HCT116 (cell line): ENCODE results near the gene GRIK2. TPM values are rescaled to one million over a fixed set of nuclear protein-coding genes. Genes with fewer than 3 reads are reported as not detected.

Experiments used
- ATAC-seq: fragments of 200-7000 bp; cut with Tn5 transposase; 2 replicates; pipeline ENCODE4 v1.9.1; 2020; ENCODE audit warnings: mild to moderate bottlenecking, moderate library complexity
- BruUV-seq: library from RNA; stranded (reverse); fragments of 400-500 nt; replicated peaks from 2 replicates; lab custom pipeline; 2021; lab: Mats Ljungman, UMichigan
- CTCF ChIA-PET: fragments of 300-600 bp; sonication (Branson Sonifier 250); formaldehyde crosslinking; loops from one replicate; lab custom pipeline; 2021; ENCODE audit warnings: antibody characterized with exemption; lab: Charles Lee
- POLR2A ChIA-PET: fragments of 300-600, 350-600 bp; sonication (Branson Sonifier 250); formaldehyde crosslinking; loops from one replicate; lab custom pipeline; 2021; ENCODE audit warnings: antibody characterized with exemption; lab: Charles Lee
- RAD21 ChIA-PET, 2 experiments: fragments of 300-600 bp; sonication (Branson Sonifier 250); formaldehyde crosslinking; loops; one replicate each; lab custom pipeline; 2023; ENCODE audit warnings: low total read pairs in 2 of 2; ENCODE audit not compliant: uncharacterized antibody in 2 of 2, unreplicated experiment in 2 of 2, low non-redundant PET in 1 of 2; lab: Charles Lee
- DNase-seq: peaks from one replicate; pipeline ENCODE4 v3.0.0-alpha.2; 2010; ENCODE audit warnings: low read depth, low spot score
- H2AFZ ChIP-seq: fragments of 200-600 bp; shearing (Covaris generic), sonication (generic); 2 replicates; pipeline ENCODE4 v1.6.1; 2017; ENCODE audit warnings: low read depth, mixed run types, mixed read lengths, antibody characterized with exemption, low read length; ENCODE audit not compliant: poor library complexity, severe bottlenecking
- H3K27ac ChIP-seq: 2 replicates; pipeline ENCODE4 v1.5.1; 2012; ENCODE audit warnings: low read depth, low read length
- H3K27me3 ChIP-seq: fragments of 200-600 bp; sonication (generic); 2 replicates; pipeline ENCODE4 v1.6.1; 2016; ENCODE audit warnings: mixed run types, low read length, mixed read lengths; ENCODE audit not compliant: insufficient read depth
- H3K36me3 ChIP-seq, 2 experiments: fragments of 200-500 bp in 1 of 2; fragments of 200-600 bp in 1 of 2; sonication (Bioruptor generic) in 1 of 2; sonication (generic) in 1 of 2; 2 replicates each; pipeline versions ENCODE4 v1.5.1 to v1.6.1; 2014 to 2016; ENCODE audit warnings: low read length in 2 of 2, inconsistent platforms in 1 of 2, mixed read lengths in 1 of 2, mixed run types in 1 of 2; ENCODE audit not compliant: insufficient read depth in 2 of 2, control insufficient read depth in 1 of 2
- H3K4me1 ChIP-seq, 2 experiments: fragments of 200-600 bp in 1 of 2; sonication (generic) in 1 of 2; 2 replicates each; pipeline versions ENCODE4 v1.5.1 to v1.6.1; 2012 to 2017; ENCODE audit warnings: low read length in 2 of 2, inconsistent platforms in 1 of 2, mild to moderate bottlenecking in 1 of 2, mixed read lengths in 1 of 2, mixed run types in 1 of 2, moderate library complexity in 1 of 2; ENCODE audit not compliant: insufficient read depth in 2 of 2, control insufficient read depth in 1 of 2
- H3K4me2 ChIP-seq: fragments of 200-600 bp; sonication (generic); 2 replicates; pipeline ENCODE4 v1.6.1; 2017; ENCODE audit warnings: mixed run types, low read length, mixed read lengths
- H3K4me3 ChIP-seq, 2 experiments: fragments of 200-600 bp in 1 of 2; sonication (generic) in 1 of 2; replicated peaks in 1 of 2; 2 replicates each; pipeline ENCODE4 v1.5.1; 2011 to 2016; ENCODE audit warnings: low read length in 2 of 2, control low read depth in 1 of 2, low read depth in 1 of 2, mild to moderate bottlenecking in 1 of 2, mixed read lengths in 1 of 2, mixed run types in 1 of 2
- H3K79me2 ChIP-seq: fragments of 200-600 bp; sonication (generic); 2 replicates; pipeline ENCODE4 v1.6.1; 2017; ENCODE audit warnings: mild to moderate bottlenecking, mixed run types, low read length, moderate library complexity, mixed read lengths; ENCODE audit not compliant: insufficient read depth
- H3K9ac ChIP-seq: fragments of 200-600 bp; sonication (generic); 2 replicates; pipeline ENCODE4 v1.6.1; 2016; ENCODE audit warnings: low read length, mixed read lengths
- H3K9me2 ChIP-seq: fragments of 200-600 bp; sonication (generic), shearing (Covaris generic); 2 replicates; pipeline ENCODE4 v1.6.1; 2017; ENCODE audit warnings: mixed run types, mild to moderate bottlenecking, moderate library complexity; ENCODE audit not compliant: insufficient read depth
- H3K9me3 ChIP-seq, 2 experiments: fragments of 200-500 bp in 1 of 2; fragments of 200-600 bp in 1 of 2; sonication (Bioruptor generic) in 1 of 2; sonication (generic) in 1 of 2; 2 replicates each; pipeline ENCODE4 v1.6.1; 2014 to 2017; ENCODE audit warnings: low read length in 2 of 2, mixed read lengths in 2 of 2, inconsistent platforms in 1 of 2, low read depth in 1 of 2, mild to moderate bottlenecking in 1 of 2, mixed run types in 1 of 2, moderate library complexity in 1 of 2; ENCODE audit not compliant: control insufficient read depth in 1 of 2, insufficient read depth in 1 of 2
- H4K20me1 ChIP-seq: fragments of 200-600 bp; sonication (generic), shearing (Covaris generic); 2 replicates; pipeline ENCODE4 v1.6.1; 2017; ENCODE audit warnings: mixed run types, mild to moderate bottlenecking, moderate library complexity; ENCODE audit not compliant: insufficient read depth
- CBX3 ChIP-seq: IDR thresholded peaks from 2 replicates; pipeline ENCODE4 v1.6.1; 2012; ENCODE audit warnings: low read depth
- EZH2 ChIP-seq: fragments of 200-600 bp; sonication (generic); IDR thresholded peaks from 2 replicates; pipeline ENCODE4 v1.6.1; 2017; ENCODE audit warnings: antibody characterized with exemption, mixed run types
- EZH2phosphoT487 ChIP-seq: fragments of 200-600 bp; IDR thresholded peaks from 2 replicates; pipeline ENCODE4 v1.6.1; 2018; ENCODE audit warnings: antibody characterized with exemption, borderline replicate concordance
- JUND ChIP-seq: IDR thresholded peaks from 2 replicates; pipeline ENCODE4 v1.6.1; 2012
- POLR2A ChIP-seq: IDR thresholded peaks from 2 replicates; pipeline ENCODE4 v1.7.0; 2011; ENCODE audit warnings: borderline replicate concordance; ENCODE audit not compliant: insufficient read depth, insufficient read length; ENCODE audit errors: extremely low read depth
- POLR2AphosphoS5 ChIP-seq: IDR thresholded peaks from 2 replicates; pipeline ENCODE4 v1.6.1; 2011; ENCODE audit warnings: mild to moderate bottlenecking, low read depth, low read length, moderate library complexity
- RAD21 ChIP-seq: IDR thresholded peaks from 2 replicates; pipeline ENCODE4 v1.6.1; 2012; ENCODE audit warnings: low read depth, mild to moderate bottlenecking
- TCF7L2 ChIP-seq: IDR thresholded peaks from 2 replicates; pipeline ENCODE4 v1.7.0; 2011; ENCODE audit warnings: borderline replicate concordance, inconsistent platforms; ENCODE audit not compliant: insufficient read depth, insufficient read length; ENCODE audit errors: extremely low read depth
- ZNF274 ChIP-seq: fragments of 200-500 bp; sonication (Bioruptor generic); IDR thresholded peaks from 2 replicates; pipeline ENCODE4 v1.6.1; 2014; ENCODE audit warnings: mild to moderate bottlenecking, low read depth, low read length, inconsistent platforms
- intact Hi-C: fragments of 100-400 bp; cut with micrococcal nuclease; formaldehyde crosslinking; loops from 2 replicates; pipeline ENCODE4 v1.10.0; 2022
- total RNA-seq: library from RNA; stranded (reverse); gene quantifications from one replicate; pipeline ENCODE4 v1.2.1, GENCODE V29; 2021; ENCODE audit not compliant: unreplicated experiment
- TF ChIP-seq, protein P1 (sequence below): IDR thresholded peaks from 2 replicates; pipeline ENCODE4 v1.6.1; 2012; ENCODE audit warnings: low read depth

Gene GRIK2
- total RNA-seq, 1 experiment from 2014 or later: 0.64 TPM

DNA sequence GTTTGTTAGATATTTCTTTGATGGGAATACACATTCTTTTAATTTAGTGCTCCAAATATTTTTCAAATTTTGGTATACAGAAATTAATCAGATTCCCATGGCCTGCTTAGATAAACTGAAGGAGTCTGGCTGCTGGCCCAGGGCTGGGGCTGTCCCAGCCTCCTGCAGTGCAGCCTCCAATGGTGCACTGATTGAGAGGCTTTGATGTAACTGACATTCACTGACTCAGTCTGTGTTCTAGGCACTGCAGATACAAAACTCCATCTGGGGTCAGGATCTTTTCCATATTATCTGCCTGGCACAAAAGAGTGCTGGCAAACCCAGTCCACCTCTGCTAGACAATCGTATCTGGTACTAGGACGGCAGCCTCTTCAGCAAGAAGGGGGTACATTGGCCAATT lies 64.8 kb downstream of the GRIK2 start:
- Histone ChIP-seq H2AFZ (no peak overlapping the region), H3K9ac (no peak overlapping the region), H3K36me3 (no peaks in the 10 kb centered on the region), H3K4me1 (no peaks in the 10 kb centered on the region), H3K27ac (no peak overlapping the region), H3K4me3 (no peak overlapping the region), H3K9me3 (no peaks in the 10 kb centered on the region), H3K4me2 (no peak overlapping the region), H3K79me2 (no peaks in the 10 kb centered on the region), H3K27me3 (no peaks in the 10 kb centered on the region), H3K9me2 (no peaks in the 10 kb centered on the region), H4K20me1 (no peaks in the 10 kb centered on the region)
- POLR2A ChIA-PET: no interaction called here
- no TSS peak for BruUV-seq
- RAD21 ChIA-PET: no interaction called here
- CTCF ChIA-PET: no interaction called here
- TF ChIP-seq CBX3: no peak
- TF ChIP-seq TCF7L2: peak; percentile 9
- DNase-seq: peak; percentile 0
- no peak for ATAC-seq
- intact Hi-C loops: no loop called here

DNA sequence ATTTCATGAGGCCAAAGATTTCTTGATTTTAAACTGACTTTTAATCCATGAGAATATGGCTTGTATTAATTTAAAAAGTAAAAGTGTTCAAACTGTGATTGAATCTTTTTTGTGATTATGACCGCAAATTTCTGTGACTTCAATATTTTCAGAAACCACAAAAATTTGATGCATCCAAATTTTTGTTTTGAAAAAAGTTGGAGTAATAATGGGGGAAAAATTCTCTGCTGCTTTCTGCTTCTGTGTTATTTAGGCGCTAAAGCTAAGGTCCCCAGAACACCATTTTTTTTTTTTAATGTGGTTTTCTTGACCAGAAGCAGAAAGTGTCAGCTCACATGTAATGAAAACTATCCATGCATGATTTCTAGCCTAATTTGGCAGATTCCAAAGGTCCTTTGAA lies 65.3 kb downstream of the GRIK2 start:
- TF ChIP-seq POLR2A (no peak), CBX3 (no peak), POLR2AphosphoS5 (no peak), JUND (no peak), ZNF274 (no peak), RAD21 (no peak), EZH2 (no peak), EZH2phosphoT487 (no peak)
- TF ChIP-seq, protein P1, sequence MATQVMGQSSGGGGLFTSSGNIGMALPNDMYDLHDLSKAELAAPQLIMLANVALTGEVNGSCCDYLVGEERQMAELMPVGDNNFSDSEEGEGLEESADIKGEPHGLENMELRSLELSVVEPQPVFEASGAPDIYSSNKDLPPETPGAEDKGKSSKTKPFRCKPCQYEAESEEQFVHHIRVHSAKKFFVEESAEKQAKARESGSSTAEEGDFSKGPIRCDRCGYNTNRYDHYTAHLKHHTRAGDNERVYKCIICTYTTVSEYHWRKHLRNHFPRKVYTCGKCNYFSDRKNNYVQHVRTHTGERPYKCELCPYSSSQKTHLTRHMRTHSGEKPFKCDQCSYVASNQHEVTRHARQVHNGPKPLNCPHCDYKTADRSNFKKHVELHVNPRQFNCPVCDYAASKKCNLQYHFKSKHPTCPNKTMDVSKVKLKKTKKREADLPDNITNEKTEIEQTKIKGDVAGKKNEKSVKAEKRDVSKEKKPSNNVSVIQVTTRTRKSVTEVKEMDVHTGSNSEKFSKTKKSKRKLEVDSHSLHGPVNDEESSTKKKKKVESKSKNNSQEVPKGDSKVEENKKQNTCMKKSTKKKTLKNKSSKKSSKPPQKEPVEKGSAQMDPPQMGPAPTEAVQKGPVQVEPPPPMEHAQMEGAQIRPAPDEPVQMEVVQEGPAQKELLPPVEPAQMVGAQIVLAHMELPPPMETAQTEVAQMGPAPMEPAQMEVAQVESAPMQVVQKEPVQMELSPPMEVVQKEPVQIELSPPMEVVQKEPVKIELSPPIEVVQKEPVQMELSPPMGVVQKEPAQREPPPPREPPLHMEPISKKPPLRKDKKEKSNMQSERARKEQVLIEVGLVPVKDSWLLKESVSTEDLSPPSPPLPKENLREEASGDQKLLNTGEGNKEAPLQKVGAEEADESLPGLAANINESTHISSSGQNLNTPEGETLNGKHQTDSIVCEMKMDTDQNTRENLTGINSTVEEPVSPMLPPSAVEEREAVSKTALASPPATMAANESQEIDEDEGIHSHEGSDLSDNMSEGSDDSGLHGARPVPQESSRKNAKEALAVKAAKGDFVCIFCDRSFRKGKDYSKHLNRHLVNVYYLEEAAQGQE: no peak
- TF ChIP-seq, all 23 proteins: peak for 0
- Histone ChIP-seq H3K9ac (no peak overlapping the region), H3K4me1 (no peaks in the 10 kb centered on the region), H3K9me2 (no peaks in the 10 kb centered on the region), H3K27ac (no peak overlapping the region), H4K20me1 (no peaks in the 10 kb centered on the region), H3K9me3 (no peaks in the 10 kb centered on the region), H3K27me3 (no peaks in the 10 kb centered on the region), H2AFZ (no peak overlapping the region), H3K79me2 (no peaks in the 10 kb centered on the region), H3K4me2 (no peak overlapping the region), H3K4me3 (no peak overlapping the region), H3K36me3 (no peaks in the 10 kb centered on the region)
- no TSS peak for BruUV-seq
- CTCF ChIA-PET: no interaction called here
- POLR2A ChIA-PET: no interaction called here
- intact Hi-C loops: no loop called here
- DNase-seq (no peak), ATAC-seq (no peak)
- RAD21 ChIA-PET: no interaction called here
